ENCODE results near the gene ECT2.

- TF ChIP-seq CTCF (conservative IDR thresholded peaks at IDR 0.05; ENCODE audit: low read depth, low read length) (no peak), EZH2phosphoT487 (IDR thresholded peaks at IDR 0.05; ENCODE audit: borderline replicate concordance, low read length) (no peak), EZH2 (IDR thresholded peaks at IDR 0.05; ENCODE audit: low read length, unreplicated experiment) (no peak)
These were observed 25.7 kb downstream of the ECT2 start for GRCh38 chr3:172776049-172776717.

Measured in PC-3 (cell line).